Activated CD8-positive, alpha-beta T cell treated with anti-CD3 and anti-CD28 coated beads for 36 hours (primary cell): ENCODE data around the gene BICD2. TPM values are rescaled to one million over a fixed set of nuclear protein-coding genes. Genes with fewer than 3 reads are reported as not detected.

Experiments used
- ATAC-seq: fragments of 200-7000 bp; cut with Tn5 transposase; one replicate; pipeline ENCODE4 v1.10.0; 2021; ENCODE audit warnings: mild to moderate bottlenecking, moderate library complexity
- CTCF ChIA-PET: fragments of 350-600 bp; sonication (Branson Sonifier 250); formaldehyde crosslinking; loops from one replicate; lab custom pipeline; 2021; ENCODE audit warnings: antibody characterized with exemption; lab: Charles Lee
- POLR2A ChIA-PET: fragments of 350-600 bp; sonication (Branson Sonifier 250); formaldehyde crosslinking; loops from one replicate; lab custom pipeline; 2021; ENCODE audit warnings: antibody characterized with exemption; lab: Charles Lee
- DNase-seq: peaks from one replicate; pipeline ENCODE4 v3.0.0-alpha.2; 2020
- H3K27ac Mint-ChIP-seq: one replicate; pipeline ENCODE4 v1.8.0; 2021; ENCODE audit warnings: mild to moderate bottlenecking, mixed read lengths
- H3K27me3 Mint-ChIP-seq: one replicate; pipeline ENCODE4 v1.8.0; 2021; ENCODE audit warnings: mixed read lengths
- H3K36me3 Mint-ChIP-seq: one replicate; pipeline ENCODE4 v1.8.0; 2021; ENCODE audit warnings: low read depth, mixed read lengths
- H3K4me1 Mint-ChIP-seq: one replicate; pipeline ENCODE4 v1.8.0; 2021; ENCODE audit warnings: low read depth, mixed read lengths
- H3K4me3 Mint-ChIP-seq: one replicate; pipeline ENCODE4 v1.8.0; 2021; ENCODE audit warnings: mild to moderate bottlenecking, moderate library complexity, mixed read lengths
- H3K9me3 Mint-ChIP-seq: one replicate; pipeline ENCODE4 v1.8.0; 2021; ENCODE audit warnings: mixed read lengths
- CTCF ChIP-seq: fragments of 200-600 bp; IDR thresholded peaks from one replicate; pipeline ENCODE4 v1.8.0; 2022; ENCODE audit warnings: antibody characterized with exemption, mild to moderate bottlenecking
- intact Hi-C: fragments of 100-400 bp; cut with micrococcal nuclease; formaldehyde crosslinking; loops from one replicate; pipeline ENCODE4 v1.10.0; 2022
- total RNA-seq, 2 experiments: library from RNA; stranded (reverse); gene quantifications; one replicate each; pipeline ENCODE4 v1.2.3, GENCODE V29; 2021

The BICD2 gene
- total RNA-seq, 2 experiments from 2014 or later = 14.2 to 16.8 TPM

GRCh38 chr9:92726348-92726747 lies 38.3 kb downstream of the BICD2 start:
- intact Hi-C loops = no loop called here
- no peak for TF ChIP-seq CTCF
- Mint-ChIP-seq H3K9me3 (no peaks in the 10 kb centered on the region), H3K4me3 (no peak overlapping the region), H3K4me1 (peaks cover 9% of the 10 kb centered on the region), H3K27me3 (no peaks in the 10 kb centered on the region), H3K36me3 (peaks cover 11% of the 10 kb centered on the region), H3K27ac (no peak overlapping the region)
- ATAC-seq (no peak), DNase-seq (no peak)
- ChIA-PET POLR2A (interaction anchor here (0.6 kb wide), 1 partner anchor 39 kb away, joined by 3 read pairs; no protein-coding TSS in a partner anchor), CTCF (interaction anchor here (1.6 to 2.1 kb wide), 2 partner anchors 9 to 10 kb away, joined by 6 read pairs; no protein-coding TSS in a partner anchor)

GRCh38 chr9:92725766-92726165 lies 38.9 kb downstream of the BICD2 start:
- ATAC-seq = no peak
- DNase-seq = no peak
- H3K27ac Mint-ChIP-seq = peak overlapping the region; percentile 5
- intact Hi-C loops = no loop called here
- CTCF ChIA-PET = interaction anchor here (1.6 to 2.1 kb wide), 2 partner anchors 9 to 10 kb away, joined by 6 read pairs; no protein-coding TSS in a partner anchor
- H3K4me3 Mint-ChIP-seq = no peak overlapping the region
- no peaks in the 10 kb centered on the region for H3K27me3 Mint-ChIP-seq
- POLR2A ChIA-PET = interaction anchor here (0.6 to 0.9 kb wide), 2 partner anchors 39 to 40 kb away, joined by 3 read pairs; partner anchors contain the start of gene BICD2
- peaks cover 13% of the 10 kb centered on the region for H3K36me3 Mint-ChIP-seq
- no peak for TF ChIP-seq CTCF
- H3K4me1 Mint-ChIP-seq = peaks cover 7% of the 10 kb centered on the region
- no peaks in the 10 kb centered on the region for H3K9me3 Mint-ChIP-seq

- peaks cover 16% of the 10 kb centered on the region for H3K36me3 Mint-ChIP-seq
- intact Hi-C loops = no loop called here
- CTCF ChIA-PET = interaction anchor here (0.9 to 2.1 kb wide), 3 partner anchors 8 to 12 kb away, joined by 3 to 6 read pairs (median 6); no protein-coding TSS in a partner anchor
Measured at GRCh38 chr9:92725266-92725545, 39.4 kb downstream of the BICD2 start.

GRCh38 chr9:92724528-92725265 lies 39.9 kb downstream of the BICD2 start:
- Mint-ChIP-seq H3K9me3 (no peaks in the 10 kb centered on the region), H3K27me3 (no peaks in the 10 kb centered on the region), H3K4me1 (peaks cover 7% of the 10 kb centered on the region), H3K27ac (peak overlapping the region; percentile 2), H3K4me3 (no peak overlapping the region), H3K36me3 (peaks cover 21% of the 10 kb centered on the region)
- CTCF ChIA-PET = interaction anchor here (0.9 to 2.1 kb wide), 3 partner anchors 8 to 66 kb away, joined by 3 to 6 read pairs (median 3); no protein-coding TSS in a partner anchor
- no peak for TF ChIP-seq CTCF
- POLR2A ChIA-PET = no interaction called here
- DNase-seq (no peak), ATAC-seq (no peak)
- intact Hi-C loops = no loop called here

More at GRCh38 chr9:92725266-92725545, 39.4 kb downstream of the BICD2 start:
- TF ChIP-seq CTCF = no peak
- no peak for DNase-seq
- Mint-ChIP-seq H3K9me3 (no peaks in the 10 kb centered on the region), H3K27me3 (no peaks in the 10 kb centered on the region), H3K4me3 (no peak overlapping the region), H3K27ac (no peak overlapping the region), H3K4me1 (peaks cover 7% of the 10 kb centered on the region)
- ATAC-seq = no peak
- POLR2A ChIA-PET = interaction anchor here (0.9 kb wide), 1 partner anchor 39 kb away, joined by 3 read pairs; the partner anchor contains the start of gene BICD2

- Mint-ChIP-seq H3K27ac (peak overlapping the region; percentile 2), H3K9me3 (no peaks in the 10 kb centered on the region), H3K36me3 (peaks cover 29% of the 10 kb centered on the region), H3K27me3 (no peaks in the 10 kb centered on the region), H3K4me1 (peaks cover 7% of the 10 kb centered on the region), H3K4me3 (no peak overlapping the region)
- ATAC-seq (no peak), DNase-seq (no peak)
- POLR2A ChIA-PET = no interaction called here
- TF ChIP-seq CTCF = no peak
- intact Hi-C loops = no loop called here
- CTCF ChIA-PET = interaction anchor here (0.9 kb wide), 1 partner anchor 67 kb away, joined by 3 read pairs; no protein-coding TSS in a partner anchor
Measured at GRCh38 chr9:92723801-92724323, 40.8 kb downstream of the BICD2 start.
